Suppressor macrophage (primary cell): ENCODE measurements around the gene FAAP20.

Experiments used
- DNase-seq, 4 experiments: peaks; one replicate each; pipeline ENCODE4 v3.0.0-alpha.2; 2020 to 2022

The FAAP20 gene

GRCh38 chr1:2229911-2230731, 35.5 kb upstream of the FAAP20 start:
- DNase-seq: peak in 1 of 4 experiments; percentile 29

- DNase-seq: peak; percentile 74 to 89 (median 82)
Measured at GRCh38 chr1:2229037-2229864, 34.7 kb upstream of the FAAP20 start.

- peak in 2 of 4 experiments; percentile 40 to 56 for DNase-seq
Measured at GRCh38 chr1:2228694-2229036, 34.1 kb upstream of the FAAP20 start.

GRCh38 chr1:2228157-2228594, 33.6 kb upstream of the FAAP20 start, which contains the start of gene SKI:
Gene SKI, plus strand, starts transcription at chr1:2228319. Its CDS starts 448 bp downstream, at chr1:2228767.
- DNase-seq: peak in 1 of 4 experiments; percentile 23

GRCh38 chr1:2227346-2228156, 33.0 kb upstream of the FAAP20 start:
- DNase-seq: peak; percentile 98 to 99 (median 99)

- peak in 2 of 4 experiments; percentile 50 to 61 for DNase-seq
Measured at GRCh38 chr1:2226525-2227345, 32.2 kb upstream of the FAAP20 start.

GRCh38 chr1:2224631-2225428, 30.3 kb upstream of the FAAP20 start:
- no peak for DNase-seq

- peak; percentile 32 to 73 (median 66) for DNase-seq
Measured at GRCh38 chr1:2224170-2224584, 29.6 kb upstream of the FAAP20 start.

- no peak for DNase-seq
Measured at GRCh38 chr1:2221271-2221670, 26.7 kb upstream of the FAAP20 start.

GRCh38 chr1:2216767-2217058, 22.1 kb upstream of the FAAP20 start:
- no peak for DNase-seq

- DNase-seq: no peak
Measured at GRCh38 chr1:2215909-2216766, 21.6 kb upstream of the FAAP20 start.

- no peak for DNase-seq
Measured at GRCh38 chr1:2215329-2215728, 20.8 kb upstream of the FAAP20 start.

GRCh38 chr1:2214541-2215241, 20.1 kb upstream of the FAAP20 start:
- no peak for DNase-seq

- no peak for DNase-seq
Measured at GRCh38 chr1:2213576-2214505, 19.3 kb upstream of the FAAP20 start.

GRCh38 chr1:2212532-2213491, 18.2 kb upstream of the FAAP20 start:
- peak; percentile 79 to 92 (median 88) for DNase-seq

- no peak for DNase-seq
Measured at GRCh38 chr1:2212274-2212531, 17.6 kb upstream of the FAAP20 start.

GRCh38 chr1:2210786-2211185, 16.2 kb upstream of the FAAP20 start:
- no peak for DNase-seq
